ENCODE data around the gene ADAMTS6. TPM values are rescaled to one million over a fixed set of nuclear protein-coding genes. Genes with fewer than 3 reads are reported as not detected.

The ADAMTS6 gene
- total RNA-seq, 1 donor from 2014 or later, result 2.6 TPM

DNA sequence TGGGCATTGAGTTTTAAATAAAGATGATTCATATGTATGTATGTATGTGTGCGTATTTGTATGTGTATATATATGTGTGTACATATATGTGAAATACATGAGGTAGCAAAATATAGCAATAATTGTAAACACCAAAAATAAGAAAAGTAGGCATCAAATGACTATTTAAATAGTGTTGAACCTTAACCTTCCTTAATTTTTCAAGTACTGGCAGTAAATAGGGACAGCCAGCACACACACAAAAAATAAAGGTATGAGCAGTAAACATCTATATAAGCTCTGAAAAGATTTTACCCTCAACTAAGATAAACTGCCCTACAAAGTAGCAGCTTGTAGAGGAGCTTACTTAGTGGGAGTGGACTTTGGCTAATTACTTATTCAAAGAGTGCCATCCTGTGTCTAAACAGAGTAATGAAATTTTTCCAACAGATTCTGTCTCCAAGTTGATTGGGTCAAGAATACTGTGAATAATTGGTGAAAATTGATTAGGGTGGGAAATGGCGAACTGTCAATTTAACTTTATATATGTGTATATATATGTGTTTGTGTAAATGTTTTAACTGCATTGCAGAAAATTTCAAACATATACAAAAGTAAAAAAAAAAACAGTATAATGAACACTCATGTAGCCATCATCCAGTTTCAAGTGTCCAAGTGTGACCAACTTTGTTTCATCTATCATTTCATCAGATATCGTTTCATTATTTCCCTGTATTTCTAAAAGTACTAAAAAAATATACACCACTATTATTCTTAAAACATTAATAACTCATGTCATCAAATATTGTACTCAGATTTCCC is 2.0 kb upstream of the ADAMTS6 start:
- peak overlapping the region; percentile 69 to 83 (median 70) for H3K4me3 ChIP-seq (ENCODE audit: low read length in 3 of 3)
- H3K36me3 ChIP-seq (ENCODE audit: control insufficient read depth in 3 of 3, insufficient read depth in 3 of 3, low read length in 3 of 3), result no peaks in the 10 kb centered on the region
- no peaks in the 10 kb centered on the region for H3K27me3 ChIP-seq (ENCODE audit: control insufficient read depth in 3 of 3, insufficient read depth in 3 of 3, low read length in 3 of 3)
- H3K9me3 ChIP-seq (ENCODE audit: control insufficient read depth in 3 of 3, low read length in 3 of 3), result no peaks in the 10 kb centered on the region
- peaks cover 3 to 14% (median 8%) of the 10 kb centered on the region in 3 donors for H3K4me1 ChIP-seq (ENCODE audit: control insufficient read depth in 3 of 3, insufficient read depth in 3 of 3, low read length in 3 of 3)
- peak overlapping the region in 2 of 3 donors; percentile 58 to 73 for H3K9ac ChIP-seq (ENCODE audit: low read depth in 1 of 3, low read length in 3 of 3)
- peak overlapping the region; percentile 78 for H3K27ac ChIP-seq (ENCODE audit: low read depth, low read length)

DNA sequence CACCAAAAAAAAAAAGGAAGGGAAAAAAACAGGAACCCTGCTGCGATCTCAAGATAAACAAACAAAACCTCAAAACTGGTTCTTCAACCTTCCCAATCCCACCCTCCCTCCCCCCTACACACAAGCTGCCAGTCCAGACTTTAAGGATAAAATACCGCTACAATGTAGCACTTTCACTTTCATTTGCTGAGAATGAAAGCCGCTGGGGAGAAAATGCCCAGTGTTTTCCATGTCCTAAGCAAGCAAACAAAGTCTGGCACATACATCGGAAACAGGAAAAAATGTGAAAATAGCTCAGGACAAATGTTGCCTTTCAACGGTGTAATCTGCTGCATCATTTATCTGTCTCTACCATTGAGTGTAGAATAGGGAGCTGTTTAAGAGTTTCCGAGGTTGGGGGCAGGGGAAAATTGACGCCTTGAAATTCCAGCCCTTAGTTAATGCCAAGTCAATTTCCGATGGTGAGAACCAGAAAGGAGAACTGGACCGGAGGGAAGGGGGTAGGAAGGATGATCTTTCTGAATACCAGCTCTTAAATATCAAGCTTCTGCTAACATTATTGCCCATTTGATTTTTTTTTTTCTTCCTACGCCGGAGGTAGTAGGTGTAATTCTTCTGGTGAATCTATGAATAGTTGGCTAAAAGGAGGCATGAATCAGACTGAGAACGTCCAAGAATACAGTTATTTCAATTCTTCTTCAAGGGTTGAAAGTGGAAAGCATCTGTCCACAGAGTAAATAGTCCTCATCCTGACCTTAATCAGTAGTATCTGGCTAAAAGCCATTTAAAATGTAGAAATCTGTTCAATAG is 1.2 kb upstream of the ADAMTS6 start:
- Histone ChIP-seq H3K27me3 (ENCODE audit: control insufficient read depth in 3 of 3, insufficient read depth in 3 of 3, low read length in 3 of 3) (no peaks in the 10 kb centered on the region), H3K9me3 (ENCODE audit: control insufficient read depth in 3 of 3, low read length in 3 of 3) (no peaks in the 10 kb centered on the region), H3K36me3 (ENCODE audit: control insufficient read depth in 3 of 3, insufficient read depth in 3 of 3, low read length in 3 of 3) (no peaks in the 10 kb centered on the region), H3K4me1 (ENCODE audit: control insufficient read depth in 3 of 3, insufficient read depth in 3 of 3, low read length in 3 of 3) (peaks cover 3 to 14% (median 8%) of the 10 kb centered on the region in 3 donors), H3K4me3 (ENCODE audit: low read length in 3 of 3) (peak overlapping the region; percentile 69 to 83 (median 70)), H3K9ac (ENCODE audit: low read depth in 1 of 3, low read length in 3 of 3) (peak overlapping the region; percentile 58 to 86 (median 73)), H3K27ac (ENCODE audit: low read depth, low read length) (peak overlapping the region; percentile 78)

DNA sequence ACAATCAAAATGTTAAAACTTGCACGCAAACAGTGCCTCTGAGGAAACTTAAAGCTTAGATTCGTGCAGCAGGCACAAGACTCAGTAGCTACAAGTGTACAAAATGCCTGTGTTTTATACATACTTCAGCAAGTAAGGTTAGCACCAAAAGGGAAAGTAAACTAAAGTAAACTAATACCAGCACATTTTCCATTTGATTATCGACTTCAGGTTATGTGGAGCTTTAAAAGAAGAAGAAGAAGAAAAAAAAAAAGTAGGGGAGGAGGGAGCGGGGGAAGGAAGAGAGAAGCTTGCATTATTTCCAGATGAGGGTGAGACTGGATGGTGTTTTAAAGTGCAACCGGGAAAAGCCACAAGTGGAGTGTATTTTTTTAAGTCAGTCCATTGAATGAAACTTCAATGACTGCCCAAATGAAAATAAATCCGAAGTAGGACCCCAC is 596 bp upstream of the ADAMTS6 start:
- Histone ChIP-seq H3K27ac (ENCODE audit: low read depth, low read length) (peak overlapping the region; percentile 78), H3K9ac (ENCODE audit: low read depth in 1 of 3, low read length in 3 of 3) (peak overlapping the region; percentile 58 to 86 (median 73)), H3K9me3 (ENCODE audit: control insufficient read depth in 3 of 3, low read length in 3 of 3) (no peaks in the 10 kb centered on the region), H3K27me3 (ENCODE audit: control insufficient read depth in 3 of 3, insufficient read depth in 3 of 3, low read length in 3 of 3) (no peaks in the 10 kb centered on the region), H3K4me1 (ENCODE audit: control insufficient read depth in 3 of 3, insufficient read depth in 3 of 3, low read length in 3 of 3) (peaks cover 3 to 14% (median 8%) of the 10 kb centered on the region in 3 donors), H3K36me3 (ENCODE audit: control insufficient read depth in 3 of 3, insufficient read depth in 3 of 3, low read length in 3 of 3) (no peaks in the 10 kb centered on the region), H3K4me3 (ENCODE audit: low read length in 3 of 3) (peak overlapping the region; percentile 69 to 83 (median 70))

DNA sequence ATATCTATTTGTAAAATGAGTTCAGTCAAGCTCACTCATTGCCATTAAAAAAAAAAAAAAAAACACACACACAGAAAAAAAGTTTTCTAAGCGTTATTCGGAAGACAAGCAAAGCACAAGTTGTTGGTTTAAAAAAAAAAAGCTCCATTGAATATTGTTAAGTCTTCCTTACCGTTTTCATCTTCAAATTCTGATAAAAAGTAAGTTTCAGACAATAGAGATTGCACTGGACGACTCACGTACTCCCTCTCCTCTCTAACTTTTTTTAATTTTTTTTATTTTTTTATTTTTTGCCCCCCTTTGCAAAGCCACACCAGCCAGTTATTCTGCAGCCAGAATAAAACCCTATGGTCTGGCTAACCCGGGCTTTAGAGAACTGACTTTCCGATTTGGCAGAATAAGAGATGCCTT is 544 bp downstream of the ADAMTS6 start:
- no peaks in the 10 kb centered on the region for H3K27me3 ChIP-seq (ENCODE audit: control insufficient read depth in 3 of 3, insufficient read depth in 3 of 3, low read length in 3 of 3)
- no peaks in the 10 kb centered on the region for H3K36me3 ChIP-seq (ENCODE audit: control insufficient read depth in 3 of 3, insufficient read depth in 3 of 3, low read length in 3 of 3)
- peak overlapping the region; percentile 78 for H3K27ac ChIP-seq (ENCODE audit: low read depth, low read length)
- no peaks in the 10 kb centered on the region for H3K9me3 ChIP-seq (ENCODE audit: control insufficient read depth in 3 of 3, low read length in 3 of 3)
- peaks cover 3 to 14% (median 8%) of the 10 kb centered on the region in 3 donors for H3K4me1 ChIP-seq (ENCODE audit: control insufficient read depth in 3 of 3, insufficient read depth in 3 of 3, low read length in 3 of 3)
- peak overlapping the region; percentile 69 to 83 (median 70) for H3K4me3 ChIP-seq (ENCODE audit: low read length in 3 of 3)
- H3K9ac ChIP-seq (ENCODE audit: low read depth in 1 of 3, low read length in 3 of 3), result peak overlapping the region; percentile 58 to 86 (median 73)

DNA sequence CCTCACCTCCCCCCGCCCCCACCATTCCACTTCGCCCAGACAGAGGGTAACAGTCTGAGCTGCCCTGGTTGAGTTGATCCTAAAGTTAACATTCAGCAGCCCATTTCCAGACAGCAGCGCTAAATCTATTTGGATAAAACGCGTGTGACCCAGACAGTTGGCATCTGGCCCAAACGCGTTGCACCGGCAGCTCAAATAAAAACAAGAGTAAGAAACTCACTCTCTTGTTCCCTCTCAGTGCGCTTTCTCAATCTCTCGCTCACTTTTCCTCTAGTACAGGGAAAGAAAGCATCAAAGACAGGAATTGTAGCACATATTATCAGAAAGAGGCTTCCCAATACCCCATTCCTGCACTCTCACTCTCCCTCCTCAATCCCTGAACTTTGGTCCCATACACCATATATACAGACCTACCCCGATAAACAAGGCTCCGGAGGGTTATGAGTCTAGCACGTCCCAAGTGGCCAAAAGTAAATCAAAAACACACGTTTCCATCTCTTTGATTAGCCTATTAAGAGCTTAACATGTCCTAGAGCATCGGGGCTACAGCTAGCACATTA is 1.3 kb downstream of the ADAMTS6 start:
- H3K9me3 ChIP-seq (ENCODE audit: control insufficient read depth in 3 of 3, low read length in 3 of 3), result no peaks in the 10 kb centered on the region
- no peaks in the 10 kb centered on the region for H3K27me3 ChIP-seq (ENCODE audit: control insufficient read depth in 3 of 3, insufficient read depth in 3 of 3, low read length in 3 of 3)
- peak overlapping the region; percentile 50 for H3K27ac ChIP-seq (ENCODE audit: low read depth, low read length)
- no peaks in the 10 kb centered on the region for H3K36me3 ChIP-seq (ENCODE audit: control insufficient read depth in 3 of 3, insufficient read depth in 3 of 3, low read length in 3 of 3)
- H3K9ac ChIP-seq (ENCODE audit: low read depth in 1 of 3, low read length in 3 of 3), result peak overlapping the region; percentile 61 to 73 (median 65)
- H3K4me3 ChIP-seq (ENCODE audit: low read length in 3 of 3), result peak overlapping the region; percentile 69 to 83 (median 70)
- H3K4me1 ChIP-seq (ENCODE audit: control insufficient read depth in 3 of 3, insufficient read depth in 3 of 3, low read length in 3 of 3), result peaks cover 3 to 14% (median 8%) of the 10 kb centered on the region in 3 donors

DNA sequence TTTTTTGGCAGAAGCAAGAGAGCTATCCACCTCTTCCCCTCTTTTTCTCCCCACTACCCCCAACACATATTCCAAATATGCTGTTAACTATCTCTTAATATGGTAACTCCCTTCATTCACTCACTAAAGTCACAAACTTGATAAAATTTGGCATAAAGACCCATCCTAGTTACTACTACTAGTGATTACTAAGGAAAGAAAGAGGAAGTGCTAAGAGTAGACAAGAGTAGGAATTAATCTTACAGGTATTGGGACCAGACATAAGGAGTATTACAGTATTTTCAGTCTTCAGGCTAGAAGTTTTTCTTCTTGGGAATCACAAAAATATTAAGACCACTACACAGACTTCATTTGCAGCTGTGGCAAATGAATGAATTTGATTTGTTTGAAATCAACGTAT is 2.2 kb downstream of the ADAMTS6 start:
- no peak overlapping the region for H3K4me3 ChIP-seq (ENCODE audit: low read length in 3 of 3)
- peak overlapping the region in 1 of 3 donors; percentile 73 for H3K9ac ChIP-seq (ENCODE audit: low read depth in 1 of 3, low read length in 3 of 3)
- H3K9me3 ChIP-seq (ENCODE audit: control insufficient read depth in 3 of 3, low read length in 3 of 3), result no peaks in the 10 kb centered on the region
- H3K27ac ChIP-seq (ENCODE audit: low read depth, low read length), result no peak overlapping the region
- H3K27me3 ChIP-seq (ENCODE audit: control insufficient read depth in 3 of 3, insufficient read depth in 3 of 3, low read length in 3 of 3), result no peaks in the 10 kb centered on the region
- H3K4me1 ChIP-seq (ENCODE audit: control insufficient read depth in 3 of 3, insufficient read depth in 3 of 3, low read length in 3 of 3), result peaks cover 3 to 14% (median 8%) of the 10 kb centered on the region in 3 donors
- H3K36me3 ChIP-seq (ENCODE audit: control insufficient read depth in 3 of 3, insufficient read depth in 3 of 3, low read length in 3 of 3), result no peaks in the 10 kb centered on the region

DNA sequence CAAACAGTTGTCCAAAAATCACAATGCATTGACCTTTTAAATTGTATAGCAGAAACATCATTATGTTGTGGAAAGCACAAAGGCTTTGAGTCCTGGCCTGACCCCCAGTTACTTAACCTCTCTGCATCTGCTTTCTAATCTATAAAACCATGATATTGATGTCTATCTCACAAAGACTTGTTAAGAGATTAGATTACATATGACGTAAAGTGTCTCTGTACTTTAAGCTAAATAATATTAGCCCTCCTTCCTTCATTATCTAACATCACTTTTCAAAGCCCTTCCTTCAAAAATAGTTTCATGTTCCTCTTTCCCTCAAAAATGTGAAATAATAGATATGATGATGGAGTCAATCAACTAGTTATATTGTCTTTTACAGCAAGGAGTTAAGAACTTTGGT is 3.4 kb downstream of the ADAMTS6 start:
- no peaks in the 10 kb centered on the region for H3K9me3 ChIP-seq (ENCODE audit: control insufficient read depth in 3 of 3, low read length in 3 of 3)
- no peak overlapping the region for H3K4me3 ChIP-seq (ENCODE audit: low read length in 3 of 3)
- peaks cover 3 to 12% (median 8%) of the 10 kb centered on the region in 3 donors for H3K4me1 ChIP-seq (ENCODE audit: control insufficient read depth in 3 of 3, insufficient read depth in 3 of 3, low read length in 3 of 3)
- H3K27me3 ChIP-seq (ENCODE audit: control insufficient read depth in 3 of 3, insufficient read depth in 3 of 3, low read length in 3 of 3), result no peaks in the 10 kb centered on the region
- no peaks in the 10 kb centered on the region for H3K36me3 ChIP-seq (ENCODE audit: control insufficient read depth in 3 of 3, insufficient read depth in 3 of 3, low read length in 3 of 3)
- H3K9ac ChIP-seq (ENCODE audit: low read depth in 1 of 3, low read length in 3 of 3), result no peak overlapping the region
- no peak overlapping the region for H3K27ac ChIP-seq (ENCODE audit: low read depth, low read length)

DNA sequence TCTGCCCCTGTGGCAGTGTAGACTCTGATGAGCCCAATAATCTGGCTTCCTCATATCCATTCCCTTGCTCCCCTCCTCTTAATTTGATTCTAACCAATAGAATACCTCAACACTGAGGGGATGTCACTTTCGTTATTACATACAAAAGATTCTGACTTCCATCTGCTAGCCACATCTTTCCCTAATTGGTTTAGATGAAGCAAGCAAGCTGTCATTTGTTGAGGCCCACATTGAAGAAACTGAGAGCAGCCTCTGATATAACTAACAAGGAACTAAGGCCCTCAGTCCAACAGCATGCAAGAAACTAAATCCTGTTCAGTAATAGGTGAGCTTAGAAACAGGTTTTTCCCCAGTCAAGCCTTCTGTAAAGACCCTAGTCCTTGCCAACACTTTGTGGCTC is 5.8 kb downstream of the ADAMTS6 start:
- Histone ChIP-seq H3K27ac (ENCODE audit: low read depth, low read length) (no peak overlapping the region), H3K27me3 (ENCODE audit: control insufficient read depth in 3 of 3, insufficient read depth in 3 of 3, low read length in 3 of 3) (no peaks in the 10 kb centered on the region), H3K4me3 (ENCODE audit: low read length in 3 of 3) (no peak overlapping the region), H3K36me3 (ENCODE audit: control insufficient read depth in 3 of 3, insufficient read depth in 3 of 3, low read length in 3 of 3) (no peaks in the 10 kb centered on the region), H3K4me1 (ENCODE audit: control insufficient read depth in 3 of 3, insufficient read depth in 3 of 3, low read length in 3 of 3) (peaks cover 0 to 8% (median 5%) of the 10 kb centered on the region in 3 donors), H3K9ac (ENCODE audit: low read depth in 1 of 3, low read length in 3 of 3) (no peak overlapping the region), H3K9me3 (ENCODE audit: control insufficient read depth in 3 of 3, low read length in 3 of 3) (no peaks in the 10 kb centered on the region)

DNA sequence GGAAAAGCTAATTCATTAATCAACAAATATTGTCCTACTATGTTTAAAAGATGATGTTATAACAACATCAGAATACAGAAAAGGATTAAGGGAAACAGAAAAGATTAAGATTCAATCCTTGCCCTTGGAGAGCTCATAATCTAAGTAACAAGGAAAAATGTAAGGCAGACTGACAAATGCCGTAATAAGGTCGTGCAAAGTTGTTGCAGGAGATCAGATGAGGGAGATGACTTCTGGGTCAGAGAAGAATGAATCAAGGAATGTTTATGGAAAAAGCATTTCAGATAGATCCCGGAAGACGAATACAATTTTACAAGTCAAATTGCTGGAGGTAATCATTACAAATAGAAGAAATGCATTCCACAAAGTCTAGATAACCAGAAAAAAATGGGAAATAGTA is 6.4 kb downstream of the ADAMTS6 start:
- H3K4me1 ChIP-seq (ENCODE audit: control insufficient read depth in 3 of 3, insufficient read depth in 3 of 3, low read length in 3 of 3), result peaks cover 0 to 3% (median 0%) of the 10 kb centered on the region in 3 donors
- H3K9ac ChIP-seq (ENCODE audit: low read depth in 1 of 3, low read length in 3 of 3), result no peak overlapping the region
- H3K36me3 ChIP-seq (ENCODE audit: control insufficient read depth in 3 of 3, insufficient read depth in 3 of 3, low read length in 3 of 3), result no peaks in the 10 kb centered on the region
- H3K27ac ChIP-seq (ENCODE audit: low read depth, low read length), result no peak overlapping the region
- no peak overlapping the region for H3K4me3 ChIP-seq (ENCODE audit: low read length in 3 of 3)
- no peaks in the 10 kb centered on the region for H3K27me3 ChIP-seq (ENCODE audit: control insufficient read depth in 3 of 3, insufficient read depth in 3 of 3, low read length in 3 of 3)
- no peaks in the 10 kb centered on the region for H3K9me3 ChIP-seq (ENCODE audit: control insufficient read depth in 3 of 3, low read length in 3 of 3)

Measured in skeletal muscle tissue (tissue), 4 donors.